Left lung (tissue), 10 donors: Measurements from ENCODE around the gene GSG1L2. TPM values are rescaled to one million over a fixed set of nuclear protein-coding genes. Genes with fewer than 3 reads are reported as not detected.

ENCODE experiments used
- ATAC-seq: fragments of 200-7000 bp; cut with Tn5 transposase; one replicate; pipeline ENCODE4 v1.9.1; 2020; ENCODE audit warnings: moderate library complexity
- DNase-seq, 4 donors: peaks; one replicate each; pipeline ENCODE4 v3.0.0-alpha.2; 2013 to 2020
- H3K27ac ChIP-seq, 2 donors: fragments of 200-600 bp; sonication (generic) in 1 of 2; one replicate each; pipeline versions ENCODE4 v1.5.0 to v1.8.0; 2020 to 2021
- H3K27me3 ChIP-seq, 2 donors: fragments of 200-600 bp; sonication (generic) in 1 of 2; one replicate each; pipeline versions ENCODE4 v1.5.0 to v1.8.0; 2020 to 2021
- H3K36me3 ChIP-seq, 2 donors: fragments of 200-600 bp; sonication (generic) in 1 of 2; one replicate each; pipeline versions ENCODE4 v1.5.0 to v1.8.0; 2020 to 2021
- H3K4me1 ChIP-seq, 2 donors: fragments of 200-600 bp; one replicate each; pipeline ENCODE4 v1.8.0; 2021
- H3K4me3 ChIP-seq, 2 donors: fragments of 200-600 bp; sonication (generic) in 1 of 2; one replicate each; pipeline versions ENCODE4 v1.5.0 to v1.8.0; 2020 to 2021; ENCODE audit warnings: mild to moderate bottlenecking in 1 of 2
- H3K9me3 ChIP-seq, 2 donors: fragments of 200-600 bp; sonication (generic) in 1 of 2; one replicate each; pipeline versions ENCODE4 v1.5.0 to v1.8.0; 2020 to 2021
- CTCF ChIP-seq, 2 donors: fragments of 200-600 bp; sonication (generic) in 1 of 2; IDR thresholded peaks; one replicate each; pipeline versions ENCODE4 v1.5.0 to v1.8.0; 2021; ENCODE audit warnings: antibody characterized with exemption in 2 of 2
- intact Hi-C, 2 donors: fragments of 100-400 bp; cut with DNase I; formaldehyde crosslinking; loops; one replicate each; pipeline versions ENCODE4 v1.11.2 to v1.14.2; 2022
- polyA plus RNA-seq, 6 donors: library from polyadenylated mRNA; unstranded; fragments of 120-200 nt; gene quantifications; one replicate each; pipeline ENCODE4 v1.2.1, GENCODE V29; 2013; ENCODE audit not compliant: insufficient read length in 6 of 6
- total RNA-seq, 2 donors: library from RNA; stranded (reverse); fragmentation: NEBNext Ultra II Directional; extraction: Animal tissue kit (Norgen Biotek cat#: 25700); gene quantifications; one replicate each; pipeline ENCODE4 v1.2.1, GENCODE V29; 2021
- donor health status: DM: no; HTN: yes; CAD: no.
- donor health status: DM: no; HTN: no; CAD: no.

GSG1L2 gene
- total and polyA plus RNA-seq, 8 donors = not detected

- Histone ChIP-seq H3K36me3 (no peaks in the 10 kb centered on the region), H3K27me3 (peaks cover 0 to 3% of the 10 kb centered on the region in 2 donors), H3K4me3 (no peak overlapping the region), H3K4me1 (no peaks in the 10 kb centered on the region), H3K9me3 (no peaks in the 10 kb centered on the region), H3K27ac (no peak overlapping the region)
- DNase-seq = no peak
- intact Hi-C loops = no loop called here
- no peak for TF ChIP-seq CTCF (IDR thresholded peaks at IDR 0.05)
- no peak for ATAC-seq
These were observed 3.1 kb downstream of the GSG1L2 start for GRCh38 chr17:9818760-9819159.

- no peaks in the 10 kb centered on the region for H3K9me3 ChIP-seq
- H3K4me1 ChIP-seq = no peaks in the 10 kb centered on the region
- no peak overlapping the region for H3K27ac ChIP-seq
- ATAC-seq = peak; percentile 90
- H3K4me3 ChIP-seq = no peak overlapping the region
- peak in 1 of 4 donors; percentile 56 for DNase-seq
- TF ChIP-seq CTCF (IDR thresholded peaks at IDR 0.05) = no peak
- intact Hi-C loops = no loop called here
- no peaks in the 10 kb centered on the region for H3K36me3 ChIP-seq
- H3K27me3 ChIP-seq = no peaks in the 10 kb centered on the region
These were observed 4.8 kb downstream of the GSG1L2 start for GRCh38 chr17:9817086-9817485.

- intact Hi-C loops = no loop called here
- no peak for TF ChIP-seq CTCF (IDR thresholded peaks at IDR 0.05)
- no peaks in the 10 kb centered on the region for H3K4me1 ChIP-seq
- DNase-seq (no peak), ATAC-seq (no peak)
- peaks cover 0 to 6% of the 10 kb centered on the region in 2 donors for H3K27me3 ChIP-seq
- no peaks in the 10 kb centered on the region for H3K36me3 ChIP-seq
- no peaks in the 10 kb centered on the region for H3K9me3 ChIP-seq
- H3K4me3 ChIP-seq = no peak overlapping the region
- no peak overlapping the region for H3K27ac ChIP-seq
These were observed 5.4 kb downstream of the GSG1L2 start for GRCh38 chr17:9816472-9816871.

DNA sequence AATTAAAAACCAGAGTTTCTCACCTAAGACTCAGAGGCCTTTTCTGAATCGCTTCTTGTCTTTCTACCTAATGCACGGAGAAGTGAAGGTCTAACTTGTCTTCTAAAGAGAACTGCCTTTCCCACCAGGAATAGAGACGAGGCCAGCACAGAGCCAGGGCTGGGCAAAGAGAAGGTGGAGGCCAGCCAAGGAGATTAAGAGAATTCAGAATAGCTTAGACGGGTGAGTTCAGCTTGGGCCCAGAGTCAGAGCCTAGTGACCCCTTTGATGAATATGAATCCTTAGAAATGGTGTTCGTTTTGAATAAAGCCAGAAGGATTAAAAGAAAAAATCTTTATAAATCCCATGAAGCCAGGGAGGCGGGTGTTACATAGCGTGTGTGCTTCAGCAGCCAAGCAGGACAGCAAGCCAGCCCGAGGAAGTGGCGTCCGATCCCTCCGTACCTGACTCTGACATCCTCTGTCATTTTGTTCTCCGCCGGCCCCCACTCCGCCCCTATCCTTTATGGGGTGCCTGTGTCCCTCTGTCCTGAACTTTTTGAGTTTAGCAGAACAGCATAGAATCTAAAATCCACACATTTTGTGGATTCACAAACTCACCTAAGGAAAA lies 7.4 kb downstream of the GSG1L2 start:
- no peak for TF ChIP-seq CTCF (IDR thresholded peaks at IDR 0.05)
- H3K36me3 ChIP-seq = no peaks in the 10 kb centered on the region
- H3K27ac ChIP-seq = no peak overlapping the region
- H3K4me1 ChIP-seq = no peaks in the 10 kb centered on the region
- ATAC-seq (no peak), DNase-seq (no peak)
- H3K27me3 ChIP-seq = peaks cover 0 to 16% of the 10 kb centered on the region in 2 donors
- intact Hi-C loops = no loop called here
- no peak overlapping the region for H3K4me3 ChIP-seq
- H3K9me3 ChIP-seq = no peaks in the 10 kb centered on the region

- H3K27me3 ChIP-seq = peaks cover 0 to 16% of the 10 kb centered on the region in 2 donors
- no peak overlapping the region for H3K4me3 ChIP-seq
- DNase-seq (no peak), ATAC-seq (no peak)
- TF ChIP-seq CTCF (IDR thresholded peaks at IDR 0.05) = no peak
- no peaks in the 10 kb centered on the region for H3K36me3 ChIP-seq
- H3K27ac ChIP-seq = no peak overlapping the region
- H3K9me3 ChIP-seq = no peaks in the 10 kb centered on the region
- intact Hi-C loops = no loop called here
- no peaks in the 10 kb centered on the region for H3K4me1 ChIP-seq
These were observed 8.7 kb downstream of the GSG1L2 start for GRCh38 chr17:9813166-9813565.
